ENCODE measurements around the gene LRRC43. TPM values are rescaled to one million over a fixed set of nuclear protein-coding genes. Genes with fewer than 3 reads are reported as not detected.

The LRRC43 gene
- total and polyA plus RNA-seq, 10 of the 15 experiments (the other 5 are each of a cell fraction or from before 2014, with no cell fraction given) = 0.23 TPM; not detected in 9

- TF ChIP-seq IRF5 (IDR thresholded peaks at IDR 0.05; ENCODE audit: borderline replicate concordance) (no peak), ETV6 (conservative IDR thresholded peaks at IDR 0.05 in 1 of 2, IDR thresholded peaks at IDR 0.05 in 1 of 2; ENCODE audit: borderline replicate concordance in 1 of 2, low read depth in 1 of 2) (peak in 1 of 2 experiments; percentile 55; a peak in 1 of 4 replicates), RELB (IDR thresholded peaks at IDR 0.05; ENCODE audit: low read depth) (peak; percentile 85), JUND (IDR thresholded peaks at IDR 0.05; ENCODE audit: low read depth, low read length) (peak; percentile 74), MTA3 (IDR thresholded peaks at IDR 0.05; ENCODE audit: borderline replicate concordance, low read length) (no peak), EP300 (IDR thresholded peaks at IDR 0.05; ENCODE audit: borderline replicate concordance in 1 of 2, control insufficient read depth in 1 of 2, low read depth in 2 of 2, low read length in 2 of 2) (peak in 1 of 2 experiments; percentile 1; a peak in 1 of 4 replicates), HDGF (IDR thresholded peaks at IDR 0.05) (no peak), JUNB (IDR thresholded peaks at IDR 0.05) (peak; percentile 92), IKZF2 (IDR thresholded peaks at IDR 0.05) (peak; percentile 78 to 82), ZNF24 (IDR thresholded peaks at IDR 0.05) (no peak), PML (IDR thresholded peaks at IDR 0.05; ENCODE audit: low read length) (peak; percentile 46; the same call in 1 of the 2 replicates), TBL1XR1 (IDR thresholded peaks at IDR 0.05; ENCODE audit: low read depth, low read length) (no peak), NFYA (IDR thresholded peaks at IDR 0.05; ENCODE audit: borderline replicate concordance, low read depth, low read length) (no peak), IRF4 (IDR thresholded peaks at IDR 0.05; ENCODE audit: low read depth, low read length) (peak; percentile 59; the same call in 1 of the 2 replicates), CEBPZ (IDR thresholded peaks at IDR 0.05; ENCODE audit: low read depth, low read length) (no peak), EGR1 (IDR thresholded peaks at IDR 0.05; ENCODE audit: borderline replicate concordance in 1 of 2, low read depth in 2 of 2, low read length in 2 of 2) (no peak), SIN3A (IDR thresholded peaks at IDR 0.05; ENCODE audit: low read depth, low read length) (0 out of 2 replicates have a peak, but pooled peaks have one; percentile 28), FOXM1 (IDR thresholded peaks at IDR 0.05; ENCODE audit: low read depth, low read length) (peak; percentile 74), CBX3 (IDR thresholded peaks at IDR 0.05; ENCODE audit: borderline replicate concordance, low read depth) (no peak), TAF1 (IDR thresholded peaks at IDR 0.05; ENCODE audit: borderline replicate concordance, low read depth, low read length) (no peak), SMAD1 (IDR thresholded peaks at IDR 0.05; ENCODE audit: low read depth, partially characterized antibody) (no peak), POLR2AphosphoS5 (IDR thresholded peaks at IDR 0.05; ENCODE audit: low read length) (no peak)
These were observed 16.2 kb upstream of the LRRC43 start (continued) for GRCh38 chr12:122166422-122167349.

Measured in GM12878 (cell line).